NT2/D1 (cell line): ENCODE data around the gene CCDC81.
A peak's percentile ranks its signal among the peaks of the same experiment; 100 is the strongest.
"Not testable (repeated sequence)": the region's sequence is repeated elsewhere in the genome, so short reads cannot be mapped to it uniquely, and the experiment has no call there.

Source experiments
- DNase-seq: peaks from one replicate; pipeline ENCODE4 v3.0.0-alpha.2; 2011; ENCODE audit warnings: low read depth, low spot score
- H3K27me3 ChIP-seq: 2 replicates; pipeline ENCODE4 v1.6.0; 2011; ENCODE audit warnings: mild to moderate bottlenecking; ENCODE audit not compliant: insufficient read length, insufficient read depth
- H3K36me3 ChIP-seq: 2 replicates; pipeline ENCODE4 v1.6.1; 2011; ENCODE audit warnings: mild to moderate bottlenecking, low read length, mixed read lengths; ENCODE audit not compliant: insufficient read depth, insufficient read length
- H3K4me1 ChIP-seq: 2 replicates; pipeline ENCODE4 v1.5.1; 2011; ENCODE audit not compliant: insufficient read depth, insufficient read length
- H3K4me3 ChIP-seq: 2 replicates; pipeline ENCODE4 v1.5.1; 2011; ENCODE audit warnings: low read depth; ENCODE audit not compliant: insufficient read length
- H3K9ac ChIP-seq: 2 replicates; pipeline ENCODE4 v1.6.0; 2011; ENCODE audit warnings: low read depth; ENCODE audit not compliant: insufficient read length
- H3K9me3 ChIP-seq: 2 replicates; pipeline ENCODE4 v1.5.1; 2011; ENCODE audit warnings: mild to moderate bottlenecking, low read length; ENCODE audit not compliant: insufficient read depth
- SUZ12 ChIP-seq: IDR thresholded peaks from 2 replicates; pipeline ENCODE4 v1.6.1; 2011; ENCODE audit not compliant: insufficient read length, insufficient read depth; ENCODE audit errors: extremely low read depth
- YY1 ChIP-seq: IDR thresholded peaks from 2 replicates; pipeline ENCODE4 v1.6.1; 2011; ENCODE audit not compliant: insufficient read length, insufficient read depth
- ZNF274 ChIP-seq: IDR thresholded peaks from 2 replicates; pipeline ENCODE4 v1.6.1; 2011; ENCODE audit warnings: mild to moderate bottlenecking, low read depth, low read length

CCDC81 gene

DNA sequence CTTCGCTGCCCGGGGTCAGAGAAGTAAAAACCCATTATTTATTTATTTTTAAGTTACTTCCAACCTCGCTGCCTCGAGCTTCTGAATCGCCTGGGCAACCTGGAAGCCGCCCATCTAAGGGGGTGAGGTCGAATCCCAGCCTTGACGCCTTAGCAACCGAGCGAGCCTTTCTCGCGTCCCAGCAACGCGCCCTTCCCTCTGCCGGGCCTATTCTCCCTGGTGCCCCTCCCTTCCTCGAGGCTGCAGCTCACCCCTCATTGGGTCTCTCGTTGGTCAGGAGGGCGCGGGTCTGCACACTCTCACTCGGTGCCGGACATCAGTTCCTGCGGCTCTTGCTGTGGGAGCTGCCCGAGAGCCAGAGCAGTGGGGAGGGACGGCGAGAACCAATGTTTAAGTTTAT, at the start of gene CCDC81:
Gene CCDC81 (plus strand): TSS at position 302 of the 400 bp plus-strand sequence. CDS start 277 bp downstream, outside the sequence.
- peaks cover 10% of the 10 kb centered on the region; the same call in 1 of the 2 replicates for H3K9me3 ChIP-seq
- H3K4me3 ChIP-seq: no peak within 1 kb of the TSS
- no peak within 1 kb of the TSS for H3K9ac ChIP-seq
- TF ChIP-seq SUZ12 (no peak), YY1 (no peak), ZNF274 (no peak)
- H3K27me3 ChIP-seq: no peaks in the 10 kb centered on the region
- no peaks in the 10 kb centered on the region for H3K4me1 ChIP-seq
- no peak for DNase-seq
- H3K36me3 ChIP-seq: no peaks in the 10 kb centered on the region

DNA sequence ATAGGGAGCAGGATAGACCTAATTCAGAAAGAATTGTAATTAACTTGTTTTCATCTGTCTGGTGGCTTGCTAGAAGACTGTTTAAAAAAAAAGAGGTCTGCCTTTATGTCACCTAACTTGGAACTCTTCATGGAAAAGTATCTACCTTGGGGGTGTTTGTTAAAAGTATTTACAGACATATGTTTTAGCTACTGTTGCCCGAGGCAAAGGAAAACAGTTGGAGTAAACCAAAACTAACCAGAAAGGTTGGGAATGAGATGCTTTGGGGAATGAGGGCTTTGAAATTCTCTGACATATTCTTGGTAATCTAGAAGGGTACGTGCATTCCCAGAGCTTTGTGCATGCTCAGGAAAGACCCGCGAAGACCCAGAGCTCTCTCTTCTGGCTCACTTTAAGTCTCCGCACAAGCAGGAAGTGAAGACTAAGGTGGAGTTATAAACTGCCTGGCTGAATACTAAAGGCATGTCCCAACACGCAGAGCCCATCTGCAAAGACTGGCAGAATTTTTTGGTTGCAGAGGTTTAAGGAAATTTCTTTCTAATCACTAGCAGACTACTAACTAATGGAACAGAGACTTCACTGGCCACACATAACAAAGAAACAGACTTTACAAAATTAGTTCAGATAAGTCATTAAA, 39.4 kb upstream of the CCDC81 start:
- H3K9ac ChIP-seq: no peak overlapping the region
- TF ChIP-seq ZNF274 (no peak), YY1 (no peak), SUZ12 (no peak)
- no peaks in the 10 kb centered on the region for H3K4me1 ChIP-seq
- peaks cover 23% of the 10 kb centered on the region for H3K36me3 ChIP-seq
- no peak overlapping the region for H3K4me3 ChIP-seq
- H3K9me3 ChIP-seq: no peaks in the 10 kb centered on the region; the same call in 1 of the 2 replicates
- no peak for DNase-seq
- no peaks in the 10 kb centered on the region for H3K27me3 ChIP-seq

DNA sequence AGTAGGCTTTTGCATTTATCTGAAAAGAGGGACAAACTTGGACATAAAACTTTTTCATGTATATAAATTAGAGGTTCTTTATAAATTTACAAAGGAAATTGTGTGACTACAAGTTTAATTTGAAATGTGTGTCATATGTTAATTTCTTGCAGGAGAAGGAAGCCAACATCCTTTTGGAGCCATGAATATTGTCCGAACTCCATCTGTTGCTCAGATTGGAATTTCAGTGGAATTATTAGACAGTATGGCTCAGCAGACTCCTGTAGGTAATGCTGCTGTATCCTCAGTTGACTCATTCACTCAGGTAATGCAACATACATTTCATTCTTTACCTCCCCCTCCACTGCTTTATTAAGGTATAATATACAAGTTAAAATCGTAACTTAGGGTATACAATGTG, 37.5 kb upstream of the CCDC81 start:
- DNase-seq: no peak
- Histone ChIP-seq H3K4me1 (no peaks in the 10 kb centered on the region), H3K4me3 (no peak overlapping the region), H3K9me3 (no peaks in the 10 kb centered on the region; the same call in 1 of the 2 replicates), H3K9ac (no peak overlapping the region), H3K36me3 (peaks cover 23% of the 10 kb centered on the region), H3K27me3 (no peaks in the 10 kb centered on the region)
- TF ChIP-seq YY1 (no peak), SUZ12 (no peak), ZNF274 (no peak)

DNA sequence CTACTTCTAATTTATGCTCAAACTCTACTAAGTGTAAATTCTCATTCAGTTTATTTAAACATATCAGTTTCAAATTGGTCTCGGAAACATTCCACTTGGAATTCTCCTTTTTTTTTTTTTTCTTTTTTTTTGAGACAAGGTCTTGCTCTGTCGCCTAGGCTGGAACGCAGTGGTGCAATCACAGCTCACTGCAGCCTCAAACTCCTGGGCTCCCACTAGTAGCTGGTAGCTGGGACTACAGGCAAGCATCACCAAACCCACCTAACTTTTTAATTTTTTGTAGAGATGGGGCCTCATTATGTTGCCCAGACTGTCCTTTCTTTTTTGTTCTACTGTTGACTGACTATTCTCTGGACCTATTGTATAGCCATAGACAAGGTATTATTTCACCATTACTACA, 33.3 kb upstream of the CCDC81 start:
- Histone ChIP-seq H3K27me3 (no peaks in the 10 kb centered on the region), H3K9me3 (no peaks in the 10 kb centered on the region), H3K4me1 (no peaks in the 10 kb centered on the region), H3K36me3 (peaks cover 34% of the 10 kb centered on the region), H3K4me3 (no peak overlapping the region), H3K9ac (no peak overlapping the region)
- no peak for DNase-seq
- TF ChIP-seq SUZ12 (no peak), ZNF274 (no peak), YY1 (no peak)

DNA sequence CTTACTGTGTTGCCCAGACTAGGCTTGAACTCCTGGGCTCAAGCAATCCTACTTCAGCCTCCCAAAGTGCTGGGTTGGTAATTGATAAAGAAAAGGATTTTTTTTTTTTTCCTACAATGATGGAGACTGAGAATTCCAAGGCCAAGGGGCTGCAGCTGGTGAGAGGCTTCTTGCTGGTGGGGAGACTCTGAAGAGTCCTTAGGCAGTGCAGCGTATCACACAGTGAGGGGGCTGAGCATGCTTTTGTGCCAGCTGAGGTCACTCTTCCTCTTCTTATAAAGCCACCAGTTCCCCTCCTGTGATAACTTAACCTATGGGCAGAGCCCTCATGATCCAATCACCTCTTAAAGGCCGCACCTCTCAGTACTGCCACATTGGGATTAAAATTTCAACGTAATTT, 28.2 kb upstream of the CCDC81 start:
- no peaks in the 10 kb centered on the region for H3K9me3 ChIP-seq
- peaks cover 30% of the 10 kb centered on the region for H3K36me3 ChIP-seq
- H3K4me1 ChIP-seq: no peaks in the 10 kb centered on the region
- no peak for DNase-seq
- no peaks in the 10 kb centered on the region for H3K27me3 ChIP-seq
- H3K9ac ChIP-seq: no peak overlapping the region
- TF ChIP-seq ZNF274 (no peak), SUZ12 (no peak), YY1 (no peak)
- no peak overlapping the region for H3K4me3 ChIP-seq

DNA sequence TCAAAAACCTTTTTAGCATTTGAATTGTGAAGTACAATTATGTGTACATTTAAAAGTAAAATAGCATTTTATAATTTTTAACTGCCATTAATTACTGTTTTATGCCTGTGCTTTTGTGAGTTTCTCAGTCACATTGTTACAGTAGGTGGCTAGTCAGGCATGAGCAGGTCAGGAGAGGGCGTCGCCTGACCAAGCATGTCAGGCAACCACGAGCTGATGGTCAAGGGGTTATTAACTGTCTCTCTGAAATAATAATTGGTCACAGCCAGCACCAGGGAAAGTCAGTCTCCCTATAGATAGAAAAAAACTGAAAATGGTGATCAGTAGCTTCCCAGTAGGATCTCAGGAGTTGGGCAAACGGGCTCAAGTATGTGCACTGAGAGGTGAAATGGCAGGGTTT, 19.4 kb upstream of the CCDC81 start:
- no peak overlapping the region for H3K9ac ChIP-seq
- TF ChIP-seq ZNF274: no peak
- TF ChIP-seq SUZ12: no peak
- no peak for TF ChIP-seq YY1
- H3K36me3 ChIP-seq: no peaks in the 10 kb centered on the region
- no peak for DNase-seq
- H3K4me3 ChIP-seq: no peak overlapping the region
- H3K9me3 ChIP-seq: no peaks in the 10 kb centered on the region
- no peaks in the 10 kb centered on the region for H3K27me3 ChIP-seq
- H3K4me1 ChIP-seq: no peaks in the 10 kb centered on the region

DNA sequence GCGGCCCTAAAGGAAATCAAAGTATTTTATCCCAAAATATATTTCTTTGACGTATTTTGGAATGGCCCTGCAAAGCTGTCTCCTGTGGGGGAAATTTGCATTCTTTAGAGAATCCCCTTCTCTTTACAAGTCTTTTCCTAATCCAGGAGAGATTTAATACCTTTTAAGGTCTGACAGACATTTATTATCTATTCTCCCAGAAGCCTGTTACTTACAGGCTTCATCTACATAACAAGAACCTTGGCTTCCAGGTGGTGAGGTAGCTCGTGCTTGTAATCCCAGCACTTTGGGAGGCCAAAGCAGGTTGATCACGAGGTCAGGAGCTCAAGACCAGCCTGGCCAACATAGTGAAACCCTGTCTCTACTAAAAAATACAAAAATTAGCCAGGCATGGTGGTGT, 17.3 kb upstream of the CCDC81 start:
- not testable (repeated sequence) for H3K27me3 ChIP-seq, H3K9ac ChIP-seq, H3K36me3 ChIP-seq, H3K4me1 ChIP-seq, H3K9me3 ChIP-seq, H3K4me3 ChIP-seq
- DNase-seq: peak; percentile 33
